Ammon's horn (tissue), 1 donor: ENCODE results near the gene TPP2.
A peak's percentile ranks its signal among the peaks of the same experiment; 100 is the strongest.

ENCODE experiments used
- DNase-seq: peaks from one replicate; pipeline ENCODE4 v3.0.0-alpha.2; 2016; ENCODE audit warnings: low spot score

Gene TPP2

GRCh38 chr13:102694937-102695336, 98.2 kb downstream of the TPP2 start, which contains the start of gene METTL21C:
Gene METTL21C (minus strand): TSS chr13:102695044. CDS start chr13:102694498, 546 bp downstream.
- no peak for DNase-seq

DNA sequence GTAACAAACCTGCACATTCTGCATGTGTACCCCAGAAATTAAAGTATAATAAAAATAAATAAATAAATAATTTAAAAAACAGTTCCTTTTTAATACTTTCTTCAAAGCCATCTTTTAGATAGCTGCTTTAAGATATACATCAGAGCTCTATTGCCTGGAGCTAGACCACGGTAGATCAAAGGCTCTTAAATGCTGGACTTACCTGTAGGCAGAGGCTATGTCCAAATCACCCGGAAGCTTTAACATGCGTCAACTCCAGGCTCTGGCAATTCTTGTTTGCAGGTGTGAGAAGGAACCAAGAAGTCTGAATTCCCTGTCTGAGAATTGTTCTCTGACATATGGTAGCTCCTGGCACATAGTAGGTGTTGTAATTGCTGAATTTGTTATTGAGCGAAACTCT, 99.7 kb downstream of the TPP2 start:
- no peak for DNase-seq

GRCh38 chr13:102697264-102697663, 100.5 kb downstream of the TPP2 start:
- DNase-seq = no peak

DNA sequence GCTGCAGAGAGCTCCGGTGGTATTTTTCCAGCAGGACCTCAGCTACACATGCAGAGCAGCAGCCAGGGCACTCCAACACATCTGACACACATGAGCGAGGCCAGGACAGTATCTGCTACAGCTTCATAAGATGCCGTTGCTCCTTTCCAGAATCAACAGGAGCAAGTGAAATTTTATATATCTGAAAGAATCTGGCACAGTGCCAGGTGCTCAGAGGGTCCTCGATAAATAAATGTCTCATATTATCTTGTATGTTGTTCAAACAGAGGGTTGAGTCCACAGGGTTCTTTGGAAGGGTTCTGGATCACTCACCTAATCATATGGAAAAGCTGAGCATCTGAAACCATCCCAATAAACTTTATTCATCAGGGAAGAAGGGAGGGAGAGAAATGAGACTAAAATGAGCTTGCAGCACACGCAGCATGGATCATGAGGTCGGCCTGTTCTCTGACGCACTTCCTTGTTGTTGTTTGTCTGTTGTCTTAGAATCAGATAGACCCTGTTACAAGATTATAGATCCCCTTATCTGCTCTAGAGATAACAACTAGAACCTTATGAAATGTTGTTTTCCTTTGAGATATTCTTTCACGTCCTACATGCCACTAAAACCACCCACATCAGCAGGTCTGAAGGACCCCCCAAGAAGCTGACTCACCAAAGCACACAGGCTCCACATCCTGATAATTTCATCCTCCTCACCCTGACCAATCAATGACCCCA, 101.3 kb downstream of the TPP2 start:
- DNase-seq = no peak

- no peak for DNase-seq
These were observed 101.8 kb downstream of the TPP2 start for GRCh38 chr13:102698649-102698980.

DNA sequence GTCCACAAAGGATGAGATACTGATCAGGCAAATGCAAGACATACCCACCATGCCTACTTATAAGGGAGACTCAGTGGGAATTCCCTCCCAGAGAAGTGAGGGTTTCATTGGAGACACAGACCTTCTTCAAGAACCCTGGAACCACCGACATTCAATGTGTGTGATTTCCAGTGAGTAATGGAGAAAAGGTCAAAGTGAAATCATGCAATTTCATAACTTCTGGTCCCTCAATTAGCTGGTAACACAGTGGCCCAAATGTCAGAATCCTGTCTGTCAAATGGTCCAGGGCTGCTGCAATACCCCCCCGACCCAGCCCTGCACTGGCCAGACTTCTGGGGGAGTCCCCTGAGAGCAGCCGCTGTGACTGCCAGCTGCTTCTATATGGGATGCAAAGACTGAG, 102.7 kb downstream of the TPP2 start:
- DNase-seq = no peak

DNA sequence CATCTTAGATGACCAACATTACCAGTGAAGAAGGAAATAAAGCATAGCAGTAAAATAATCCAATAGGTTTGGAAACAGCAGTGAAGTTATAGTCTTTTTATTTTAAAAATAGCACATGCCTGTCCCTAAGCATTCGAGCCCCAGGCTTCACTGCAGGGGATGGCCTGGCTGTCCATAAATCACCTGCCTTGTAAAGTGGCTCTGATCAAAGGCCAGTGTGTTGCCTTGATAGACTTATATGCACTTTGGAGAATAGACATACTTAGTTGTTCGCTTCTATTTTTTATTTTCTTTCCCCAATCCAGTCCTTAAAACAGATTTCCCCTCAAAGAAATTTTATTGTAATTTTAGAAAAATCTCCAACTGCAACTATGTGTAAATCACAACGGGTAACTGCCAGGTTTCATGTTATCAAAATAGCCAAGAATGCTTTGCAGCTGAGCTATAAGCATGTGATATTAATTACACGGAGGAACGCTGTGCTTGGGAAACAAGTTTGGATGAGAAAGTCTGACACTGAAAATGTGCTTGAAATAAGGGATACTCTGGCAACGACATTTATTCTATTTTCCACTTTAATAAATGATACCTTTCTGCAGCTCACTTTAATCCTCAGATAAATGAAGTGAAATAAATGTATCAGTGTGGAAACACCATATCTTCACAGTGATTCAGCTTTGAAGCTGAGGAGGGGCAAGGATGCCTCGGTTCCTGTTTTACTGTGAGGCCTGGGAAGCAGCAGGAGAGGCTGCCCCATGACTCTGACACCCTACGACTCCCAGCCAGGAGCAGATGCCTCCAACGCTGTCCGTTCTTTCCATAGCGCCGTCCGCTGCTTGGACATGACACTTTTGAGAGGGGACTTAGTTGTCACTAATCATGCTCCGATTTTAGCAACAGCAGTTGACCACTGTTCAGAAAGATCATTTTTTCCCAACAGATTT, 103.6 kb downstream of the TPP2 start:
- DNase-seq = no peak

- DNase-seq = no peak
These were observed 104.5 kb downstream of the TPP2 start for GRCh38 chr13:102701331-102701730.

DNA sequence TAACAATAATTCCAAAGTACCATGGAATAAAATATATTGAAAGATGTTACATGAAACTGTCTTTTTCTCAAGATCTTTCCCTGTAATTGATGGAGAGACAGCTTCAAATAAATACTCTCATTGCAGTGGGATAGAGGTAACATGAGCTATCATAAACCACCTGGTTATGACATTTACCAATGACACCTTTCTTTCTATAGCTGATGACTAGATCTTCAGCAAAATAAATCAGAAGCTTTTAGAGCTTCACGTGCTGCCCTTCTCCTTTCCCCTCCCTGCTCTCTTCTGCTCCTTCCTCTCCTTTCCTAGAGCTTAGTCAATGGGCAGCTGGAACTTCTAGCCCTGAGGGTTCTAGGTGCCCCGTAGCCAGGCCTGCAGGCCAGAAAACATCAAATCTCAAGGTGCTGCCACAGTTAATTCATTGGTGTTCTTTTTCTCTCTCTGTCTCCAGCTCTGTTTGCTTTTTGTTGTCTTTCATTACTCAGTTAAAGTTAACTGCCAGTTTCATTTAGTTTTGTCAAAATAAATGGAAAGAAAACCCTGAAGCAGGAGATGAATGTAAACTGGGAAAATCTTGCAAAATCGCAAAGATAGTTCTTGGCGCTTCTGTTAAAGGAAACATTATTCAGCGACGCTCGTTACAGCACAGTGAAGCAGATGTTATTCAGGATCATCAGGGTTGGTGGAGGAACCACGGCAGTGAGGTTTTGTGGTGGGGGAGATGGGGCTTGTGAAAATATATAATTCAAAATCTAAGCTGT, 106.4 kb downstream of the TPP2 start:
- no peak for DNase-seq

- no peak for DNase-seq
These were observed 106.9 kb downstream of the TPP2 start for GRCh38 chr13:102703726-102704035.

DNA sequence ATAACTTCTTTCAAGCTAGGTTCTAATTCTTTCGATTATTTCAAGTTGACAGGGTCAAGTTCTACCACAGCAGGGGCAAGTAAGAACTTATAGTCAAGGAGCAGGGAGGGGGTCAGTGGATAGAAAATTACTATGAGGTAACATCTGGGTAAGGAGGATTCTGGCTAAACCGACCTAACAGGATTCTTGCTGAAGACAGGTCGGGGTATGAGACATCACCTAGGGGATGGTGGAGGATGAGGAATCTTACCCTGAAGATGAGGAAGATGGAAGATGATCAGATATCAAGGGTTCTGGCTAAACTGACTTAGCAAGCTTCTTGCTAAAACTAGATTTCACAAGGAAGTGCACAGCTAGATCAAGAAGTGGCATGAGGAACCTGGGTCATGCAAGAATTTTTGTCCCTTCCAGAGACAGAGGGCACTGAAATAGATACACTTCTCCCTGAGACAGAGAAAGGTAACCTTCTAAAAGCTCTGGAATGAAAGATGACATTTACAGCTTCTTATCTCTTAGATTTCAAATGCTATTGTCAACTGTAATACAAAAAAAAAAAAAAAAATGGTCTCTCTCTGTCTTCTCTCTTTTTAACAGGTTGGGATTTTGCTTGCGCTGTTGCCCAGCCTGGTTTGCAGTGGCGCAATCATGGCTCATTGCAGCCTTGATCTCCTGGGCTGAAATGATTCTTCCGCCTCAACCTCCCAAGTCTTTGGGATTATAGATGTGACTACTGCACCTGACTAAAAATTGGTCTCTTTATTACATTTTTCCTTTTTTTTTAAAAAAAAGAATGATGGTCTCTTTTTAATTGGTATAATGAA, 107.7 kb downstream of the TPP2 start:
- DNase-seq = no peak

DNA sequence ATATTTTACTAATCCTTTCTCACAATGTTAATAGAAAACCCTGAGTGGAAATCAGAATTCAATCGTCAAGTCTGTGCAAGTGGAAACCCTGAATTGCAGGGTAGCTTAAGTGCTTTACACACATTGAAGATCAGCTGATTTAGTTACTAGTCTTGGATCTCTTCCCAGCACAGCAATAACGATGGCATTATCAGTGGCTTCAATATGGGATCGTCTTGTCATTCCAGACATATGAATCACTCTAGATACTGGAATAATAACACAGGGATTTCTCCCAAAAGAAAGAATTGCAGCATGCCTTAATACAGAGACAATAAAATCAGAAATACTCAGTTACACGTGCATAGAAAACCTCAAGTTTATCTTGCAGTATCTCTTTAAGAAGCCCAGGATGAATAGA, 110.7 kb downstream of the TPP2 start:
- DNase-seq = peak; percentile 25

DNA sequence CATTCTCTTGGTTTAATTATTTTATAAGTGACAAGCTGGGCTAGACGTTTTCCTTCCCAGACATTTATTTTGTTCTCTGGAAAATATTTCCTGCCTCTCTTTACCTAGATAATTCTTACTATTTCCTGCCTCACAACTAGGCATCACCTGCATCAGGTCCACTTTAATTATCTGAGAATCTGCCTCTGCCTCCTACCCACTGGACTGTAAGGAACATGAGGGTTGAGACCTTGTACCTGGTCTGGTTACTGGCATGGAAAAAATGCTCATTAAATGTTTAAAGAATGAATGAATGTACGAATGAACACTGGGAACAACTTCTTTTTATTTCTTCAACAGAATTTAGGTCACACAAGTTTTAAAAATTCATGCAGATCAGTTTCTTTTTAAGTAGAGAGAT, 111.4 kb downstream of the TPP2 start:
- no peak for DNase-seq

- no peak for DNase-seq
These were observed 112.2 kb downstream of the TPP2 start for GRCh38 chr13:102708991-102709390.

- DNase-seq = no peak
These were observed 112.8 kb downstream of the TPP2 start for GRCh38 chr13:102709536-102709935.

DNA sequence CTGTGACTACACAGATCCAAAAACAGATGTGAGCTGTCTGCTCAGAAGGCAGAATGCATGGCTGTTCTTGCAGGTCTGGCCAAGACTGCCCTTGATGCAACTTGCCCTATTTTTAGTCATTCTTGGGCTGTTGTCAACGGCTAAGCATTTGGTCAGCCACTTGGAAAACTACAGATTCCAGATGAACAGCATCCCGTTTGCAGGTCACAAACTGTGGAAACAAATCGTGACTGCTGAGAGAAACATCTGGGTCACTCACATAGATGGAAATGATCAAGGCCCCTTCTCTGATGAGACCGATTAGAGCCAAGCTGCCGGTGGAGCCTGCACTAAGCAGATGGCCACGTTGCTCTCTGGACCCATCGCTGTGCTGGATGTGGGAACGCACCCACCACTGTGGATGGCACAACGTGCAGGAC, 113.5 kb downstream of the TPP2 start:
- no peak for DNase-seq

- no peak for DNase-seq
These were observed 118.7 kb downstream of the TPP2 start for GRCh38 chr13:102715447-102715846.

DNA sequence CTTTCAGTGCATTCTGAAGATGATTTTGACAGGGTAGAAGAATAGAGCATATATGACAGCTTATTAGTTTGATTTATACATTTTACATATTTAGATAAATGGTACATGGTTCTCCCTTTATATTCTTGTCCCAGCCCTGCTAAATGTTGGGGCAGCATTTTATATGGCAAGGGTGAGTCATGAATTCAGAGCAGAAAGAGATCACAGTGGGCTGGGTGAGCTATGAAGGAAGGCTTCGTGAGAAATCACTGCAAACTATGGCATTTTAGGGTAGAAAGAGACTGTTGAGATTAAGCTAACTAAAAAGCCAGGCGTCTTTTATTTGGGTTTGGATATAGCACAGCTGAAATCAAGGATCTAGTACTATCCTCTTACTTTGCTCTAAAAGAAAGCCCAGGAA, 122.0 kb downstream of the TPP2 start:
- DNase-seq = no peak

DNA sequence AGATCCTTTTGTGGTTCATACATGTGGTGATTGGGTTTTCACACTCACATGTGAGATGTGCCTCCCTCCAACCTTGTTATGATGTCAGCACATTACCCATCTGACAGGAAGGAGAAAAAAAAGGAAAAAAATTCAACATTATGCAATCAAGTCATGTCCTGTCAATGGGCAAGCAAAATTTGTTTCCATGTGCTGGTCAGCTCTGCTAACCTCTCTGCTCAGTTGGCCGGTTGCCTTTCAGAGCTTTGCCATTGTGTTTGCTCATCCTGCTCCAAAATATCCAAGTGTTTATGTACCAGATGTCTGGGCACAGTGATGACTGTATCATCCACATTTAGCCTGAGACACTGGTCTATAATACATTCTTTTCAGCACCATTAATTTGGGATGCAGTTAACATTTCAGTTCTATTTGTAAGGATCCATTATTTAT, 125.0 kb downstream of the TPP2 start:
- peak; percentile 89 for DNase-seq

- DNase-seq = peak; percentile 66
These were observed 128.1 kb downstream of the TPP2 start for GRCh38 chr13:102724923-102725322.

DNA sequence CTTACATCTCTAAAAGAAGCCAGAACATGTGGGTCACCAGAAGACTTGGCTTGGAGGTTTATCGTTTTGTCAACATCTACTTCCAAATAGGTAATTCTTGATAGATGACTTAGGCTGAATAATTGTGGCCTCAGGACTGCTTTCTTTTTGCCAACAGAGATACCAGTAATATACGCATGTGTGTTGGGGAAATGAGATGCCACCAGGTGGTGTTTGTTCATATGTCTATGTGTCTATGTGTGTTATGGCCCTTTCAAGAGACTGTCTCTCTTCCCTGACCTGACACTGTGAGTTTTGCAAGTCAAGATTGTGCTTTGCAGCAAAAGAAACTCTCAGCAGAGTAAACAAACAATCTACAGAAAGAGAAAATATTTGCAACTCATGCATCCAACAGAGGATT, 129.6 kb downstream of the TPP2 start:
- no peak for DNase-seq
